ENCODE data around the gene MUC5AC. TPM values are rescaled to one million over a fixed set of nuclear protein-coding genes. Genes with fewer than 3 reads are reported as not detected.

MUC5AC gene, protein sequence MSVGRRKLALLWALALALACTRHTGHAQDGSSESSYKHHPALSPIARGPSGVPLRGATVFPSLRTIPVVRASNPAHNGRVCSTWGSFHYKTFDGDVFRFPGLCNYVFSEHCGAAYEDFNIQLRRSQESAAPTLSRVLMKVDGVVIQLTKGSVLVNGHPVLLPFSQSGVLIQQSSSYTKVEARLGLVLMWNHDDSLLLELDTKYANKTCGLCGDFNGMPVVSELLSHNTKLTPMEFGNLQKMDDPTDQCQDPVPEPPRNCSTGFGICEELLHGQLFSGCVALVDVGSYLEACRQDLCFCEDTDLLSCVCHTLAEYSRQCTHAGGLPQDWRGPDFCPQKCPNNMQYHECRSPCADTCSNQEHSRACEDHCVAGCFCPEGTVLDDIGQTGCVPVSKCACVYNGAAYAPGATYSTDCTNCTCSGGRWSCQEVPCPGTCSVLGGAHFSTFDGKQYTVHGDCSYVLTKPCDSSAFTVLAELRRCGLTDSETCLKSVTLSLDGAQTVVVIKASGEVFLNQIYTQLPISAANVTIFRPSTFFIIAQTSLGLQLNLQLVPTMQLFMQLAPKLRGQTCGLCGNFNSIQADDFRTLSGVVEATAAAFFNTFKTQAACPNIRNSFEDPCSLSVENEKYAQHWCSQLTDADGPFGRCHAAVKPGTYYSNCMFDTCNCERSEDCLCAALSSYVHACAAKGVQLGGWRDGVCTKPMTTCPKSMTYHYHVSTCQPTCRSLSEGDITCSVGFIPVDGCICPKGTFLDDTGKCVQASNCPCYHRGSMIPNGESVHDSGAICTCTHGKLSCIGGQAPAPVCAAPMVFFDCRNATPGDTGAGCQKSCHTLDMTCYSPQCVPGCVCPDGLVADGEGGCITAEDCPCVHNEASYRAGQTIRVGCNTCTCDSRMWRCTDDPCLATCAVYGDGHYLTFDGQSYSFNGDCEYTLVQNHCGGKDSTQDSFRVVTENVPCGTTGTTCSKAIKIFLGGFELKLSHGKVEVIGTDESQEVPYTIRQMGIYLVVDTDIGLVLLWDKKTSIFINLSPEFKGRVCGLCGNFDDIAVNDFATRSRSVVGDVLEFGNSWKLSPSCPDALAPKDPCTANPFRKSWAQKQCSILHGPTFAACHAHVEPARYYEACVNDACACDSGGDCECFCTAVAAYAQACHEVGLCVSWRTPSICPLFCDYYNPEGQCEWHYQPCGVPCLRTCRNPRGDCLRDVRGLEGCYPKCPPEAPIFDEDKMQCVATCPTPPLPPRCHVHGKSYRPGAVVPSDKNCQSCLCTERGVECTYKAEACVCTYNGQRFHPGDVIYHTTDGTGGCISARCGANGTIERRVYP (N-terminal part only)
- total RNA-seq = under 1 TPM in 1 of 4 donors, not detected in 3; 0.02 TPM
- polyA plus RNA-seq = not detected
- long read RNA-seq, donor 1 = 0 reads
- long read RNA-seq, donor 2 = 0 reads

DNA sequence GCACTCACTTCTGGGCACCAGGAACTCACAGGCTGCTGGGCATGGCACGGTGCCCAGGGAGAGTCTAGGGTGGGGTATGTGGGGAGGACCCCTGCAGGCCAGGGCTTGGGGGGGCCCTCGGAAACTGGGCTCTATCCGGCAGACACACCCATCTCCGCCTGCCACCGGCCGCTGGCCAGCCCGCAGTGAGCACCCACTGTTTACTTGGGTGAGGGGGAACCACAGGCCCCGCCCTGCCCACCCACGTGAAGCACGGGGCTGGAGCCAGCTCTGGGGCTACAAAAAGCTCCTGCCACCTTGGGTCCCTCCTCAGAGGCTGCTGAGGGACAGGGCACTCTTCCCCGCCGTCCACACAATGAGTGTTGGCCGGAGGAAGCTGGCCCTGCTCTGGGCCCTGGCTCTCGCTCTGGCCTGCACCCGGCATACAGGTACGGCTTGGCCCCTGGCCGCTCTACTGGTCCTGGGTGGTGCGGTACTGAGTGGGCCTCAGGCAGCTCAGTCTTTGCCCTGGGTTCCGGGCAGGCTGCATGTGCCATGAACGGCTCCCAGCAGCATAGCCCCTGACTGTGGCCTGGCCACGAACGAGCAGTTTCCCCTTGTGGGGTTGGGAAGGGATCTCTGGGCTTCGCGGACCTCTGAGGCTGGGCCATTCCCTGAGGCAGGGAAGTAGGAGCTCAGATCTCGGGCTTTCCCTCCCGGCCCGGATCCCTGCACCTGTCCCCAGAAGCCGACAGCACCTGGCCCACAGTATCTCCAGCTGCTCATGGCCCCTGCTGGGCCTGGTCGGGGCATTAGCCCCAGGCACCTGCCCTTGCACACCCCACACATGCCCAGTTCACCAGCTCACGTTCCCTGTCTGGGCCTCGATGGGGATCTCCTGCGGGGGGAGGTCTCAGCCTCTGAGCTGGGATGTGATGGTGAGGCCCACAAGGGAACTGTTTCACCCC is at the start of gene MUC5AC:
TSS of gene MUC5AC (plus strand) at position 309 of the 947 bp plus-strand sequence. CDS start at position 356, 47 bp downstream.
- Histone ChIP-seq H3K9me3 (no peaks in the 10 kb centered on the region), H3K27me3 (ENCODE audit: insufficient read depth in 3 of 3, low read length in 2 of 3) (peaks cover 0 to 24% (median 4%) of the 10 kb centered on the region in 3 donors), H3K36me3 (ENCODE audit: insufficient read depth in 1 of 2, low read depth in 1 of 2) (no peaks in the 10 kb centered on the region), H3K27ac (no peak within 1 kb of the TSS), H3K4me3 (no peak within 1 kb of the TSS), H3K4me1 (no peaks in the 10 kb centered on the region)
- ATAC-seq (no peak), DNase-seq (peak in 1 of 2 donors; percentile 38)
- TF ChIP-seq CTCF (IDR thresholded peaks at IDR 0.05) = no peak
- intact Hi-C loops (cut with DNase I) = no loop called here
- WGBS, 3 donors = 68 to 76% (median 75%) methylated on average over 31 to 32 of the region's 32 CpGs

DNA sequence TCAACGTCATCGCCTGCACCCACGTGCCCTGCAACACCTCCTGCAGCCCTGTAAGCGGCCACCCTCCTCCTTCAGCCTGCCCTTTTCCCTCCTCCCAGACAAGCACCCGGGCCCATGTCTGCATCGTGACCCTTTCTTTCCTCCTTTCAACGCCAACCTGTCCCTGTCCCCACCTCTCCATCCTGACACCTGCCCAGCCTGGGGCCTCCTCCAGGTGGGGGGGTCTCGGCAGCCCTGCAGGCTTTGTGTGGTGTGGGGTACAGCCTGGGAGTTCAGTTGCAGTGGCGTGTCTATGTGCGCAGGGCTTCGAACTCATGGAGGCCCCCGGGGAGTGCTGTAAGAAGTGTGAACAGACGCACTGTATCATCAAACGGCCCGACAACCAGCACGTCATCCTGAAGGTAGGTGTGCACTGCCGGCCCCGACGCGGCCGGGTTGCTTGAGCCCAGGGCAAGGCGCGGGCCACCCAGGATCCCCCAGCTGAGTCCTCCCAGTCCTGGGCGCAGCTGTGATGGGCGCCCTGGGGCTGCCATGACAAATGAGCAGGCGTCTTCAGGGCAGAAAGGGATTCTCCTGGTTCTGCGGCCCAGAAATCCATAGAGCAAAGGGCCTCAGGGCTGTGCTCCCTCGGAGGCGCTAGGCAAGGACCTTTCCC is 49.4 kb upstream of the MUC5AC start:
- intact Hi-C loops (cut with DNase I) = no loop called here

DNA sequence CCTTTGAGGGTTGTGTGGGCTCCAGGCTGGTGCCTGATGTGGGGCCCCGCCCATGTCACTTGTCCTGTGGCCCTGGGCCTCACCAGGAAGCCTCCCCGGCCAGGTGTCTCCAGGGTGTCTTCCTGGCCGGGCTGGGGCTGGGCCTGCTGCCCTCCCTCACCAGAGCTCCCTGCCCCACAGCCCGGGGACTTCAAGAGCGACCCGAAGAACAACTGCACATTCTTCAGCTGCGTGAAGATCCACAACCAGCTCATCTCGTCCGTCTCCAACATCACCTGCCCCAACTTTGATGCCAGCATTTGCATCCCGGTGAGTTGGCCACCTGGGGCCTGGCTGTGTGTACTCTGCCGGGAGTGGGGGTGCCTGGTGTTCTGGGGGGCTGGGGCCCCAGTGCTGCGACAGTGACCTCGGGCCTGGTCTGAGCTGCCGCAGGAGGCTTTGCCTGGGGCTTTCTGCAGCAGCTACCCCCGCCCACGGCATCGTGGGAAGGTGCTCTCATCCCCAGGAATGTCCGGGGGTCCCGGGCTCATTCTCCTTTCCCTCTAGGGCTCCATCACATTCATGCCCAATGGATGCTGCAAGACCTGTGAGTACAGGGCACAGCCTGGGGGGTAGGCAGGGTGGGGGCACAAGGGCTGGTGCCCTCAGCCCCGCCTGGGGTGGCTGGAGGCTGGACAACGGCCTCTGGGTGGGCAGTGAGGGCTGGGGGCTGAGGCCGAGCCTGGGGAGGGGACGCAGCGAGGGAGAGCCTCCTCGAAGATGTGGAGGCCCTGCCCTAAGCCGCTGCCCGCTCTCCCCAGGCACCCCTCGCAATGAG is 48.4 kb upstream of the MUC5AC start:
- DNase-seq (peak; percentile 8 to 26), ATAC-seq (no peak)
- Histone ChIP-seq H3K36me3 (ENCODE audit: insufficient read depth in 1 of 2, low read depth in 1 of 2) (no peaks in the 10 kb centered on the region), H3K27ac (no peak overlapping the region), H3K4me1 (no peaks in the 10 kb centered on the region), H3K9me3 (no peaks in the 10 kb centered on the region), H3K27me3 (ENCODE audit: insufficient read depth in 3 of 3, low read length in 2 of 3) (peaks cover 0 to 32% (median 2%) of the 10 kb centered on the region in 3 donors), H3K4me3 (no peak overlapping the region)
- WGBS, 3 donors = 70 to 76% (median 73%) methylated on average over 24 to 28 of the region's 28 CpGs
- intact Hi-C loops (cut with DNase I) = no loop called here
- no peak for TF ChIP-seq CTCF (IDR thresholded peaks at IDR 0.05)

More for the DNA sequence above, 49.4 kb upstream of the MUC5AC start:
- H3K36me3 ChIP-seq (ENCODE audit: insufficient read depth in 1 of 2, low read depth in 1 of 2) = no peaks in the 10 kb centered on the region
- TF ChIP-seq CTCF (IDR thresholded peaks at IDR 0.05) = no peak
- no peaks in the 10 kb centered on the region for H3K4me1 ChIP-seq
- 77 to 78% (median 77%) methylated on average over 29 of the region's 29 CpGs for WGBS, 3 donors
- no peak overlapping the region for H3K4me3 ChIP-seq
- H3K27ac ChIP-seq = no peak overlapping the region
- peak in 1 of 2 donors; percentile 19 for DNase-seq
- no peak for ATAC-seq
- H3K27me3 ChIP-seq (ENCODE audit: insufficient read depth in 3 of 3, low read length in 2 of 3) = peaks cover 0 to 32% (median 5%) of the 10 kb centered on the region in 3 donors
- no peaks in the 10 kb centered on the region for H3K9me3 ChIP-seq
